Ovary (tissue), 3 donors: ENCODE data around the gene PIGU.

ENCODE experiments used
- CTCF ChIP-seq, 3 donors: fragments of 450-650 bp in 2 of 3; fragments of 200-600 bp in 1 of 3; IDR thresholded peaks; one replicate each; pipeline versions ENCODE4 v1.5.1 to v1.8.0; 2016 to 2022; ENCODE audit warnings: antibody characterized with exemption in 3 of 3, mild to moderate bottlenecking in 1 of 3
- EP300 ChIP-seq: sonication (generic); formaldehyde crosslinking; IDR thresholded peaks from one replicate; pipeline ENCODE4 v1.6.1; 2017; ENCODE audit warnings: antibody characterized with exemption
- POLR2A ChIP-seq: fragments of 450-650 bp; IDR thresholded peaks from one replicate; pipeline ENCODE4 v1.6.1; 2017; ENCODE audit warnings: antibody characterized with exemption, mild to moderate bottlenecking, moderate library complexity
- donor health status: DM: no; HTN: no; CAD: no.

GRCh38 chr20:34553366-34553867 is 123.5 kb downstream of the PIGU start:
- TF ChIP-seq POLR2A = no peak
- TF ChIP-seq CTCF (IDR thresholded peaks at IDR 0.05) = no peak
- TF ChIP-seq EP300 = no peak
